Muscle layer of duodenum (tissue), 2 donors: Measurements from ENCODE around the gene DMD.

ENCODE experiments used
- H3K27ac ChIP-seq: one replicate; pipeline ENCODE4 v1.7.0; 2013; ENCODE audit warnings: mild to moderate bottlenecking, low read length
- H3K27me3 ChIP-seq: one replicate; pipeline ENCODE4 v1.7.0; 2013; ENCODE audit warnings: low read depth, mild to moderate bottlenecking, control low read depth, low read length
- H3K36me3 ChIP-seq, 2 donors: one replicate each; pipeline ENCODE4 v1.7.0; 2013; ENCODE audit warnings: low read length in 2 of 2, control low read depth in 1 of 2, mild to moderate bottlenecking in 1 of 2; ENCODE audit not compliant: insufficient read depth in 2 of 2, control insufficient read depth in 1 of 2
- H3K4me1 ChIP-seq, 2 donors: one replicate each; pipeline ENCODE4 v1.7.0; 2013; ENCODE audit warnings: low read length in 2 of 2, mild to moderate bottlenecking in 2 of 2, control low read depth in 1 of 2, moderate library complexity in 1 of 2; ENCODE audit not compliant: insufficient read depth in 2 of 2, control insufficient read depth in 1 of 2
- H3K4me3 ChIP-seq, 2 donors: one replicate each; pipeline ENCODE4 v1.7.0; 2013; ENCODE audit warnings: low read length in 2 of 2, low read depth in 1 of 2, mild to moderate bottlenecking in 1 of 2
- H3K9me3 ChIP-seq, 2 donors: one replicate each; pipeline ENCODE4 v1.7.0; 2013; ENCODE audit warnings: low read length in 2 of 2, control low read depth in 1 of 2, mild to moderate bottlenecking in 1 of 2; ENCODE audit not compliant: control insufficient read depth in 1 of 2
- donor health status: healthy.

Gene DMD

DNA sequence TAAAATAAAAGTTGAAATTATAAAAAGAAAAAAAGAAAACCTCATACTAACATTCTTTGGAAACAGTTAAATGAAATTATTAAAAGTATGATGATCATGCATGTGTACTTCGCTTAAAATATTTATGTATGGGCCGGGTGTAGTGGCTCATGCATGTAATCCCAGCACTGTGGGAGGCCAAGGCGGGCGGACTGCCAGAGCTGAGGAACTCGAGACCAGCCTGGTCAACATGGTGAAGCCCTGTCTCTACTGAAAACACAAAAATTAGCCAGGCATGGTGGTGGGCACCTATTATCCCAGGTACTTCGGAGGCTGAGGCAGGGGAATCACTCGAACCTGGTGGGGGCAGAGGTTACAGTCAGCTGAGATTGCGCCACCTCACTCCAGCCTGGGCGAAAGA lies 1187.3 kb downstream of the DMD start:
- Histone ChIP-seq H3K27ac (no peak overlapping the region), H3K4me1 (no peaks in the 10 kb centered on the region), H3K36me3 (no peaks in the 10 kb centered on the region), H3K4me3 (no peak overlapping the region), H3K27me3 (no peaks in the 10 kb centered on the region), H3K9me3 (no peaks in the 10 kb centered on the region)

- H3K4me1 ChIP-seq: no peaks in the 10 kb centered on the region
- H3K36me3 ChIP-seq: no peaks in the 10 kb centered on the region
- no peaks in the 10 kb centered on the region for H3K27me3 ChIP-seq
- H3K4me3 ChIP-seq: no peak overlapping the region
- H3K9me3 ChIP-seq: no peaks in the 10 kb centered on the region
- H3K27ac ChIP-seq: no peak overlapping the region
Observed at GRCh38 chrX:32016195-32016594, 1195.2 kb downstream of the DMD start.

DNA sequence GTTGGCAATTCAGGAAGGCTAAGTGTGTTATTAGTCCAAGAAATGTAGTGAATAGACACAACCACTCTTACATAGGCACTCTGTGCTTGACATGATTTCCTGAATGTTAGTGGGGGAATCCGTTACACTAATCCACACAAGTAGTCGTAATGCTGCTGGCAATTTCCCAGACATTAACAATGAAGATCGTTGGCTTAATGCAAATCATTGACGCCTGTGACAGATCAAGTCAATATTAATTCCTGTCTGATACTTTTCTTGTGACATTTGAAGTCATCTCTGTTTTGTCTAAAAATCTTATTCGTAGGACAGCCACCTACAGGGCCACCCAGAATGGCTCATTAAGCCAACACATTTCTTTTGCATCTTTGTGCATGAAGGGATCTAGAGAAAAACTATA lies 1200.4 kb downstream of the DMD start:
- Histone ChIP-seq H3K27ac (no peak overlapping the region), H3K4me3 (no peak overlapping the region), H3K27me3 (no peaks in the 10 kb centered on the region), H3K4me1 (no peaks in the 10 kb centered on the region), H3K9me3 (no peaks in the 10 kb centered on the region), H3K36me3 (no peaks in the 10 kb centered on the region)

- H3K4me3 ChIP-seq: no peak overlapping the region
- no peaks in the 10 kb centered on the region for H3K9me3 ChIP-seq
- no peaks in the 10 kb centered on the region for H3K4me1 ChIP-seq
- H3K36me3 ChIP-seq: no peaks in the 10 kb centered on the region
- no peak overlapping the region for H3K27ac ChIP-seq
- H3K27me3 ChIP-seq: no peaks in the 10 kb centered on the region
Observed at GRCh38 chrX:32010212-32010611, 1201.1 kb downstream of the DMD start.

DNA sequence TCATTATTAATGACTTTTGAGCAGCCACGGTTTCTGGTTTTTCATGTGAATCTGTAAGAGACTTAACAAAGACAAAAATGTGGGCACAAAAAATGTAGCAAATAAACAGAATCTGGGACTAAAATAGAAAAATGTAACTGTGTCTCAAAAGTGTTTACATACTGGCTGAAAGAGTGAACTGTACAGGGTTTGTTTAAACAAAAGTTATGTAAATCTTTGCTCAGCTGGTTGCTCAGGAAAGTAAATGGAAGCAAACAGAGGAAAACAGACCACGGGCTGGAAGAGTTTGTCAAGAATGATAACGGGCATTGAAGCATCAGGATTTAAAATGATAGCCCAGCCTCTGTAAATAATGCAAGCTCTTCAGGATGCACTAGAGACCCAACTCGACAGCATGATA lies 1217.7 kb downstream of the DMD start:
- Histone ChIP-seq H3K27me3 (no peaks in the 10 kb centered on the region), H3K4me3 (no peak overlapping the region), H3K4me1 (no peaks in the 10 kb centered on the region), H3K9me3 (no peaks in the 10 kb centered on the region), H3K36me3 (no peaks in the 10 kb centered on the region), H3K27ac (no peak overlapping the region)

GRCh38 chrX:31988975-31989374 lies 1222.4 kb downstream of the DMD start:
- Histone ChIP-seq H3K4me3 (no peak overlapping the region), H3K4me1 (no peaks in the 10 kb centered on the region), H3K9me3 (no peaks in the 10 kb centered on the region), H3K36me3 (no peaks in the 10 kb centered on the region), H3K27ac (no peak overlapping the region), H3K27me3 (no peaks in the 10 kb centered on the region)

DNA sequence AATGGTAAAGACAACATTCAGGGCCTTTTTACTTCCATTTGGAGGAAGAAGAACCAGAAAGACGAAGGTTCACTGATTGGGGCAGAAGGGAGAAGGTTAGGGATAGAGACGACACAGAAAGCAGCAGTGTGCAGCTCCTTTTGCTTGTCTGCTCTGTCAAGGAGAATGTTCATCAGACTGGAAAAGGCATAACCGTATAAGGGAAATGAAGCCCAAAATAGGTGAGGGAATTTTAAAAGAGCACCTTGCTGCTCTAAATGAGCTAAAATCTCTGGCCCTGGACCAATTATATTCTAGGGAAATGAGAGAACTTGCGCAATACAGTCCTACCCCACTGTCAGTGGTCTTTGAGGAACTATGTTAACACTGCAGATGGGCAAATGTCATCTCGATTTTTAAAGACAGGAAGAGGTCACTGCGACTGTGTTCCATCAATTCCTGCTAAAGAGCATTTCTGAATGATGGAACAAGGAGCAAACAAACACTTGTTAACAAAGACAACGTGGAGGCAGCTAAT lies 1229.7 kb downstream of the DMD start:
- Histone ChIP-seq H3K27me3 (no peaks in the 10 kb centered on the region), H3K9me3 (no peaks in the 10 kb centered on the region), H3K36me3 (no peaks in the 10 kb centered on the region), H3K4me1 (no peaks in the 10 kb centered on the region), H3K27ac (no peak overlapping the region), H3K4me3 (no peak overlapping the region)

DNA sequence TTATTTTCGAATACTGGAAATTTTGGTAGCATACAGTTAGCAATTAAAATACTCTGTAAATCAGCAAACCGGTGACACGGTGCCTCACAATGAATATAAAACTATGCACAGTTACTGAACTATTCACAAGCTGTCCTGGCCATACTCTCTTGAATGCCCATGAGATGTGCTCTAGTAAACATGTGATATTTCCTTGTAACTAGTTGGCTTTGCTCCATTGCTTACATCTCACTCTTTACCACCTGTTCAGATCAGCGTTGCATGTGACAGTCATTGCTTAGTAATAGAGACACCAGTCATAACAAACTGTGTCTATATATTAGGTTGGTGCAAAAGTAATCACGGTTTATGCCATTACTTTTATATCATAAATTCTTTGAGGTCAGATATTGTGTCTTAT lies 1241.6 kb downstream of the DMD start:
- H3K27me3 ChIP-seq: no peaks in the 10 kb centered on the region
- no peak overlapping the region for H3K27ac ChIP-seq
- H3K36me3 ChIP-seq: no peaks in the 10 kb centered on the region

DNA sequence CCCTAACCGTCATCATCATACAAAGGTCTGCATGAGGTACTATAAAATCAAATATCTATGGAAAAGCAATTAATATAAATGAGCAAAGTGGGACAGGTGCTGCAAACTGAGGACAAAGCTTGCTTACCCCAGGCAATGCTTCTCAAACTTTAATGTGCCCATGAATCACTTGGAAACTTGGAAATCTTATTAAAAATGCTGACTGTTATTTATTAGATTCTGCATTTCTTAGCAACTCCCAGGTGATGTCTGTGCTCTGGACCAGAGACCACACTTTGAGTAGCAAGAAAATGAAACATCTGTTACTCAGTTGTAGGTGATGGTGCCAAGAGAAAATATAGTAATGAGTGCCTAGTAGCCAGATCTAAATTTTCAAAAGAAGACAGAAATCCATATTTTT lies 1249.1 kb downstream of the DMD start:
- no peaks in the 10 kb centered on the region for H3K9me3 ChIP-seq
- no peaks in the 10 kb centered on the region for H3K4me1 ChIP-seq
- no peak overlapping the region for H3K27ac ChIP-seq
- H3K27me3 ChIP-seq: no peaks in the 10 kb centered on the region
- no peaks in the 10 kb centered on the region for H3K36me3 ChIP-seq
- H3K4me3 ChIP-seq: no peak overlapping the region

More for the DNA sequence above, 1241.6 kb downstream of the DMD start:
- Histone ChIP-seq H3K4me3 (no peak overlapping the region), H3K4me1 (no peaks in the 10 kb centered on the region), H3K9me3 (no peaks in the 10 kb centered on the region)

DNA sequence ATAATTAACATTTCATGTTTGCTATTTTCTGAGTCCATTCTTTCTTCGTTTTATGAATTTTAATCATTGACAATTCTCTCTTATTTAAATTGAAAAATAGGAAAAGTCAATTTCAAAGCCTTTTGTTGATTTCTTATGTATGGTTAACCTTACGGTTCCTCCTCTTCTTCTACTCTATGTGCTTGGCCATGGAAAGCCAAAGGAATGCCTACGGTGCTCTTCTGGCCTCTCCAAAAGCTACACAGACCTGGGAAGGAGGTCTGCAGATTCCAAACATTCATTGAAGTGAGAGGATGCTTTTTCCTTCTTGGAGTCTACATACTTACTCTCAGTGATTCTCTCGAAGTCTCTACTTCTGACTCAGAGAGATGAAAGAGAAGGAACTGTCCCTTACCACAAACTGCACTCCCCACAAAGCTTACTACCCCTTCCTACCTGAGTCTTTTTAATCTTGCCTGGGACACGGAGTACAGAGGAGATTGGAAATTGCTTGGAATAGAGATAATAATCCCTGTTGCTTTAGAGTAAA lies 1276.4 kb downstream of the DMD start:
- H3K36me3 ChIP-seq: no peaks in the 10 kb centered on the region
- H3K27ac ChIP-seq: no peak overlapping the region
- H3K4me3 ChIP-seq: no peak overlapping the region

GRCh38 chrX:31934015-31934414 lies 1277.3 kb downstream of the DMD start:
- Histone ChIP-seq H3K4me3 (no peak overlapping the region), H3K27me3 (no peaks in the 10 kb centered on the region), H3K36me3 (no peaks in the 10 kb centered on the region), H3K9me3 (no peaks in the 10 kb centered on the region), H3K4me1 (no peaks in the 10 kb centered on the region), H3K27ac (no peak overlapping the region)

More for the DNA sequence above, 1276.4 kb downstream of the DMD start:
- H3K4me1 ChIP-seq: no peaks in the 10 kb centered on the region
- H3K9me3 ChIP-seq: no peaks in the 10 kb centered on the region
- H3K27me3 ChIP-seq: no peaks in the 10 kb centered on the region

DNA sequence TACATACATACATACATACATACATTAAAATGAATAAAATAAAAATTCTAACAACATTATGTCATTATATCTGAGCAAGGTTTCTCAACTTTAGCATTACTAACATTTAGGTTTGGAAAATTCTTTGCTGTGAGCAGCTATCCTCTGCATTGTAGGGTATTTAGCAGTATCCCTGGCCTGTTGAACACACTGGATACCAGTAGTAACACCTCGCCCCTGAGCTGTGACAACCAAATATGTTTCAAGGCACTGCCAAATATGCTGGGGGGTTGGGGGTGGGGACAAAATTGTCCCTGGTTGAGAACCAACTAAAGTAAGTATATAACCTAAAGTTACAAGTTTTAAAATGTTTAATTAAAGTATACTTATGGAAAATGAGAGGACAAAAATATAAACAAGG lies 1278.6 kb downstream of the DMD start:
- Histone ChIP-seq H3K36me3 (no peaks in the 10 kb centered on the region), H3K27me3 (no peaks in the 10 kb centered on the region), H3K9me3 (no peaks in the 10 kb centered on the region), H3K4me1 (no peaks in the 10 kb centered on the region), H3K4me3 (no peak overlapping the region), H3K27ac (no peak overlapping the region)
